ENCODE results near the gene SREBF1.

SREBF1 gene

GRCh38 chr17:17781591-17782496 lies 54.9 kb downstream of the SREBF1 start:
- DNase-seq (ENCODE audit: low spot score), result peak; percentile 66

GRCh38 chr17:17780922-17781590 lies 55.7 kb downstream of the SREBF1 start:
- peak; percentile 95 for DNase-seq (ENCODE audit: low spot score)

- no peak for DNase-seq (ENCODE audit: low spot score)
Observed at GRCh38 chr17:17779015-17779611, 57.7 kb downstream of the SREBF1 start.

- no peak for DNase-seq (ENCODE audit: low spot score)
Observed at GRCh38 chr17:17778308-17779014, 58.3 kb downstream of the SREBF1 start.

- no peak for DNase-seq (ENCODE audit: low spot score)
Observed at GRCh38 chr17:17776889-17777288, 59.9 kb downstream of the SREBF1 start.

- no peak for DNase-seq (ENCODE audit: low spot score)
Observed at GRCh38 chr17:17774009-17774881, 62.5 kb downstream of the SREBF1 start.

- DNase-seq (ENCODE audit: low spot score), result no peak
Observed at GRCh38 chr17:17772231-17772630, 64.6 kb downstream of the SREBF1 start.

GRCh38 chr17:17771498-17772201 lies 65.1 kb downstream of the SREBF1 start:
- no peak for DNase-seq (ENCODE audit: low spot score)

- no peak for DNase-seq (ENCODE audit: low spot score)
Observed at GRCh38 chr17:17770632-17771044, 66.1 kb downstream of the SREBF1 start.

GRCh38 chr17:17769869-17770631 lies 66.7 kb downstream of the SREBF1 start:
- no peak for DNase-seq (ENCODE audit: low spot score)

GRCh38 chr17:17768424-17769088 lies 68.2 kb downstream of the SREBF1 start:
- DNase-seq (ENCODE audit: low spot score), result no peak

GRCh38 chr17:17767887-17768418 lies 68.8 kb downstream of the SREBF1 start:
- DNase-seq (ENCODE audit: low spot score), result no peak

- no peak for DNase-seq (ENCODE audit: low spot score)
Observed at GRCh38 chr17:17767154-17767869, 69.5 kb downstream of the SREBF1 start.

GRCh38 chr17:17766744-17767120 lies 70.1 kb downstream of the SREBF1 start:
- no peak for DNase-seq (ENCODE audit: low spot score)

GRCh38 chr17:17766077-17766743 lies 70.6 kb downstream of the SREBF1 start:
- DNase-seq (ENCODE audit: low spot score), result no peak

- no peak for DNase-seq (ENCODE audit: low spot score)
Observed at GRCh38 chr17:17765359-17766076, 71.3 kb downstream of the SREBF1 start.

GRCh38 chr17:17763734-17764133 lies 73.1 kb downstream of the SREBF1 start:
- no peak for DNase-seq (ENCODE audit: low spot score)

Measured in SK-N-DZ (cell line).